ENCODE data around the gene BRI3. TPM values are rescaled to one million over a fixed set of nuclear protein-coding genes. Genes with fewer than 3 reads are reported as not detected.

The BRI3 gene
- total RNA-seq = 65.7 and 76.6 TPM in 2 replicates

GRCh38 chr7:98280791-98281756 is at the start of gene BRI3:
Gene BRI3, plus strand, starts transcription at chr7:98281686. Its CDS starts 110 bp downstream, at chr7:98281796.

GRCh38 chr7:98251601-98252424 is 29.7 kb upstream of the BRI3 start, which contains the start of gene TECPR1:
Gene TECPR1, minus strand, starts transcription at chr7:98252232. Its CDS starts 6,086 bp downstream, at chr7:98246146.

Other genes starting within 250 kb of the BRI3 start
- 8.0 and 9.9 TPM in 2 replicates for gene LMTK2, start 174.8 kb upstream of the BRI3 start, total RNA-seq
- 0.09 and 0.27 TPM in 2 replicates for gene BHLHA15, start 70.2 kb upstream of the BRI3 start, total RNA-seq
- gene TECPR1, start 29.5 kb upstream of the BRI3 start, total RNA-seq = 52.8 and 64.7 TPM in 2 replicates
- gene BAIAP2L1, start 119.4 kb downstream of the BRI3 start, total RNA-seq = 0.27 and 0.47 TPM in 2 replicates

Data from endothelial cell of coronary artery (primary cell).